ENCODE results near the gene SLC5A6. TPM values are rescaled to one million over a fixed set of nuclear protein-coding genes. Genes with fewer than 3 reads are reported as not detected.

SLC5A6 gene
- total and polyA plus RNA-seq, 2 of the 4 experiments (the other 2 are of a cell fraction) = 28.8 to 34.2 TPM

- H3K9me1 ChIP-seq (ENCODE audit: insufficient read depth, low read length) = peaks cover 4% of the 10 kb centered on the region; the same call in 1 of the 2 replicates
- no peaks in the 10 kb centered on the region for H3K27me3 ChIP-seq (ENCODE audit: control insufficient read depth, insufficient read depth, low read length)
- H3K18ac ChIP-seq (ENCODE audit: low read depth, low read length) = no peak overlapping the region
- peak overlapping the region; percentile 38; the same call in 1 of the 2 replicates for H3K27ac ChIP-seq (ENCODE audit: insufficient read depth, low read length)
- peak overlapping the region; percentile 9; the same call in 1 of the 2 replicates for H2BK120ac ChIP-seq (ENCODE audit: low read depth, low read length)
- peak; percentile 9 for ATAC-seq (ENCODE audit: low read depth)
- peak overlapping the region; percentile 8 for H2AK9ac ChIP-seq (replicated peaks; ENCODE audit: low read depth, low read length, poor library complexity)
- dilution Hi-C loops (cut with HindIII; ENCODE audit: low sequenced_read_pairs, unreplicated experiment) (no loop called here), in situ Hi-C loops (cut with MboI; ENCODE audit: low sequenced_read_pairs) (no loop called here), intact Hi-C loops (cut with micrococcal nuclease) (loop anchor here (1.0 kb wide), 1 partner anchor 113 kb away; no protein-coding TSS in a partner anchor)
- H4K91ac ChIP-seq (ENCODE audit: insufficient read depth, low read depth, low read length) = no peak overlapping the region; the same call in 1 of the 2 replicates
- H3K14ac ChIP-seq (replicated peaks; ENCODE audit: low read depth, low read length) = peak overlapping the region; percentile 64
- peak overlapping the region; percentile 98 for H3K23ac ChIP-seq (ENCODE audit: low read depth, low read length)
- H2BK15ac ChIP-seq (ENCODE audit: low read depth, low read length) = no peak overlapping the region
- H2AFZ ChIP-seq (replicated peaks; ENCODE audit: low read length, poor library complexity) = peak overlapping the region; percentile 93
- CTCF ChIA-PET = no interaction called here
- peaks cover 23 to 29% of the 10 kb centered on the region in 2 experiments for H3K79me1 ChIP-seq (ENCODE audit: low read depth in 1 of 2, low read length in 2 of 2)
- H3K9ac ChIP-seq (ENCODE audit: low read depth, low read length) = peak overlapping the region; percentile 80
- TSS peak; percentile 47 for BruUV-seq (replicated peaks)
- peak overlapping the region; percentile 79 to 84; a peak in 3 of 4 replicates for H4K8ac ChIP-seq (ENCODE audit: low read depth in 2 of 2, low read length in 2 of 2)
- peaks cover 19% of the 10 kb centered on the region for H3K36me3 ChIP-seq (ENCODE audit: control insufficient read depth, insufficient read depth, low read length)
- no peak overlapping the region for H2BK20ac ChIP-seq (ENCODE audit: low read depth, low read length)
- H3K9me3 ChIP-seq (ENCODE audit: control insufficient read depth, insufficient read depth, low read length) = no peaks in the 10 kb centered on the region
- H4K20me1 ChIP-seq (ENCODE audit: insufficient read depth, low read length) = no peaks in the 10 kb centered on the region
- peak overlapping the region; percentile 96 for H3K4me3 ChIP-seq (ENCODE audit: insufficient read depth, low read depth, low read length)
- POLR2A ChIA-PET (ENCODE audit: unreplicated experiment) = interaction anchor here (0.8 kb wide), 1 partner anchor 9 kb away, joined by 4 read pairs; no protein-coding TSS in a partner anchor
- WGBS, 2 experiments (ENCODE audit: extremely low coverage in 2 of 2, insufficient read length in 1 of 2) = 0% methylated on average over 10 of the region's 48 CpGs; no CpG with 5 or more reads in 1 of the 2 experiments
- TF ChIP-seq NFE2L2 (IDR thresholded peaks at IDR 0.05; ENCODE audit: low read depth, low read length) = no peak
- TF ChIP-seq MXI1 (IDR thresholded peaks at IDR 0.05; ENCODE audit: borderline replicate concordance, low read depth, low read length) = 0 out of 2 replicates have a peak, but pooled peaks have one; percentile 49
- H3K4me2 ChIP-seq (ENCODE audit: low read depth, low read length) = peak overlapping the region; percentile 97
- no peak for DNase-seq
- H3K4me1 ChIP-seq (ENCODE audit: control insufficient read depth, insufficient read depth, low read length) = peaks cover 6% of the 10 kb centered on the region
- peak overlapping the region; percentile 14; the same call in 1 of the 2 replicates for H4K5ac ChIP-seq (ENCODE audit: low read depth, low read length)
- H3K4ac ChIP-seq (ENCODE audit: low read depth, low read length) = peak overlapping the region; percentile 42
- H3K56ac ChIP-seq (ENCODE audit: extremely low read depth, insufficient read depth, low read length) = no peak overlapping the region
- H2BK5ac ChIP-seq (ENCODE audit: low read depth, low read length, poor library complexity, severe bottlenecking) = no peak overlapping the region
- peak overlapping the region; percentile 85 for H2AK5ac ChIP-seq (ENCODE audit: low read depth, low read length)
Measured at GRCh38 chr2:27211241-27211942, 676 bp downstream of the SLC5A6 start.

Data from IMR-90 (cell line).